ENCODE data around the gene RBM20.
"Not testable (repeated sequence)": the region's sequence is repeated elsewhere in the genome, so short reads cannot be mapped to it uniquely, and the experiment has no call there.

GRCh38 chr10:110610781-110611180 is 33.4 kb upstream of the RBM20 start:
- TF ChIP-seq CTCF, POLR2A (IDR thresholded peaks at IDR 0.05): not testable (repeated sequence)
